IMR-90 (cell line): ENCODE results near the gene MYO1D. TPM values are rescaled to one million over a fixed set of nuclear protein-coding genes. Genes with fewer than 3 reads are reported as not detected.

Experiments
- ATAC-seq: fragments of 200-7000 bp; cut with Tn5 transposase; 2 replicates; pipeline ENCODE4 v1.9.1; 2020; ENCODE audit warnings: low read depth, mild to moderate bottlenecking, moderate library complexity
- BruUV-seq: library from RNA; stranded (reverse); fragments of 400-500 nt; replicated peaks from 2 replicates; lab custom pipeline; 2021; lab: Mats Ljungman, UMichigan
- CTCF ChIA-PET: fragments of 300-600 bp; formaldehyde crosslinking; extraction: SDS; loops from one replicate; lab custom pipeline; 2021; ENCODE audit warnings: antibody characterized with exemption; lab: Yijun Ruan, JAX
- POLR2A ChIA-PET: fragments of 300-600 bp; sonication (Branson Sonifier 250); formaldehyde crosslinking; loops from one replicate; lab custom pipeline; 2022; ENCODE audit warnings: antibody characterized with exemption; ENCODE audit not compliant: unreplicated experiment; lab: Charles Lee
- DNase-seq: peaks from one replicate; pipeline ENCODE4 v3.0.0; 2013
- H2AFZ ChIP-seq: replicated peaks from 2 replicates; pipeline ENCODE3; 2013; ENCODE audit warnings: low read length, mild to moderate bottlenecking; ENCODE audit not compliant: poor library complexity
- H2AK5ac ChIP-seq: 2 replicates; pipeline ENCODE4 v1.6.1; 2013; ENCODE audit warnings: low read depth, low read length, inconsistent platforms
- H2AK9ac ChIP-seq: replicated peaks from 2 replicates; pipeline ENCODE3; 2013; ENCODE audit warnings: mild to moderate bottlenecking, low read depth, low read length, moderate library complexity; ENCODE audit not compliant: poor library complexity
- H2BK120ac ChIP-seq: 2 replicates; pipeline ENCODE4 v1.6.1; 2013; ENCODE audit warnings: low read depth, low read length, inconsistent platforms
- H2BK15ac ChIP-seq: 3 replicates; pipeline ENCODE4 v1.6.1; 2013; ENCODE audit warnings: low read depth, low read length, inconsistent platforms
- H2BK20ac ChIP-seq: 2 replicates; pipeline ENCODE4 v1.6.1; 2013; ENCODE audit warnings: low read depth, mild to moderate bottlenecking, inconsistent platforms, low read length, moderate library complexity
- H2BK5ac ChIP-seq: 2 replicates; pipeline ENCODE4 v1.6.1; 2013; ENCODE audit warnings: mild to moderate bottlenecking, low read depth, low read length, inconsistent platforms; ENCODE audit not compliant: poor library complexity, severe bottlenecking
- H3K14ac ChIP-seq: replicated peaks from 2 replicates; pipeline ENCODE4 v1.6.1; 2013; ENCODE audit warnings: low read depth, low read length, inconsistent platforms
- H3K18ac ChIP-seq: 2 replicates; pipeline ENCODE4 v1.6.1; 2013; ENCODE audit warnings: low read depth, low read length, control low read depth
- H3K23ac ChIP-seq: 2 replicates; pipeline ENCODE4 v1.6.1; 2013; ENCODE audit warnings: low read depth, low read length, inconsistent platforms
- H3K27ac ChIP-seq: 2 replicates; pipeline ENCODE4 v1.5.1; 2013; ENCODE audit warnings: mild to moderate bottlenecking, control low read depth, low read length; ENCODE audit not compliant: insufficient read depth
- H3K27me3 ChIP-seq: 2 replicates; pipeline ENCODE4 v1.6.1; 2013; ENCODE audit warnings: low read length; ENCODE audit not compliant: control insufficient read depth, insufficient read depth
- H3K36me3 ChIP-seq: 2 replicates; pipeline ENCODE4 v1.6.1; 2013; ENCODE audit warnings: low read length, mixed read lengths; ENCODE audit not compliant: control insufficient read depth, insufficient read depth
- H3K4ac ChIP-seq: 2 replicates; pipeline ENCODE4 v1.6.1; 2013; ENCODE audit warnings: low read depth, low read length, inconsistent platforms
- H3K4me1 ChIP-seq: 2 replicates; pipeline ENCODE4 v1.6.1; 2013; ENCODE audit warnings: low read length, mixed read lengths; ENCODE audit not compliant: control insufficient read depth, insufficient read depth
- H3K4me2 ChIP-seq: 2 replicates; pipeline ENCODE4 v1.6.1; 2013; ENCODE audit warnings: low read depth, mild to moderate bottlenecking, control low read depth, low read length, moderate library complexity
- H3K4me3 ChIP-seq: 2 replicates; pipeline ENCODE4 v1.5.1; 2013; ENCODE audit warnings: low read depth, mild to moderate bottlenecking, control low read depth, low read length, moderate library complexity; ENCODE audit not compliant: insufficient read depth
- H3K56ac ChIP-seq: 2 replicates; pipeline ENCODE4 v1.6.1; 2013; ENCODE audit warnings: low read length, inconsistent platforms; ENCODE audit not compliant: insufficient read depth; ENCODE audit errors: extremely low read depth
- H3K79me1 ChIP-seq, 2 experiments: 2 replicates each; pipeline ENCODE4 v1.6.1; 2013; ENCODE audit warnings: low read length in 2 of 2, inconsistent platforms in 1 of 2, low read depth in 1 of 2
- H3K9ac ChIP-seq: 2 replicates; pipeline ENCODE4 v1.6.1; 2013; ENCODE audit warnings: low read depth, low read length, control low read depth
- H3K9me1 ChIP-seq: 2 replicates; pipeline ENCODE4 v1.6.1; 2013; ENCODE audit warnings: low read length, inconsistent platforms; ENCODE audit not compliant: insufficient read depth
- H3K9me3 ChIP-seq: 2 replicates; pipeline ENCODE4 v1.6.1; 2013; ENCODE audit warnings: low read length; ENCODE audit not compliant: control insufficient read depth, insufficient read depth
- H4K20me1 ChIP-seq: 2 replicates; pipeline ENCODE4 v1.6.1; 2013; ENCODE audit warnings: low read length, inconsistent platforms; ENCODE audit not compliant: insufficient read depth
- H4K5ac ChIP-seq: 2 replicates; pipeline ENCODE4 v1.6.1; 2013; ENCODE audit warnings: mild to moderate bottlenecking, low read depth, low read length, control low read depth
- H4K8ac ChIP-seq, 2 experiments: 2 replicates each; pipeline ENCODE4 v1.6.1; 2013; ENCODE audit warnings: low read depth in 2 of 2, low read length in 2 of 2, control low read depth in 1 of 2, inconsistent platforms in 1 of 2
- H4K91ac ChIP-seq: 2 replicates; pipeline ENCODE4 v1.6.1; 2013; ENCODE audit warnings: low read depth, low read length, inconsistent platforms; ENCODE audit not compliant: insufficient read depth
- RCOR1 ChIP-seq: IDR thresholded peaks from 2 replicates; pipeline ENCODE4 v1.6.1; 2012; ENCODE audit warnings: mild to moderate bottlenecking, low read length, improper control_type of control experiment; ENCODE audit not compliant: insufficient replicate concordance
- WGBS, 2 experiments: methylation state at CpG; one replicate each; pipeline versions ENCODE4 v1.1.5 to v1.1.7; 2013; ENCODE audit warnings: missing lambda C conversion rate in 2 of 2; ENCODE audit not compliant: insufficient read length in 1 of 2; ENCODE audit errors: extremely low coverage in 2 of 2; 5-methylcytosine and 5-hydroxymethylcytosine counted together
- dilution Hi-C: fragments of 300-500 bp; cut with HindIII; formaldehyde crosslinking; loops from one replicate; pipeline ENCODE4 v1.14.3; 2018; ENCODE audit warnings: low sequenced_read_pairs; ENCODE audit not compliant: unreplicated experiment
- in situ Hi-C: fragments of 300-500 bp; cut with MboI; formaldehyde crosslinking; loops from 3 replicates; pipeline ENCODE4 v1.14.3; 2019; ENCODE audit warnings: low sequenced_read_pairs, inconsistent platforms, mixed read lengths
- intact Hi-C: fragments of 100-400 bp; cut with micrococcal nuclease; formaldehyde crosslinking; loops from 2 replicates; pipeline ENCODE4 v1.10.0; 2022
- polyA plus RNA-seq, 3 experiments: library from polyadenylated mRNA; depleted of rRNA; stranded (reverse); fragments of >200 nt; gene quantifications; 2 replicates each; pipeline ENCODE4 v1.2.3, GENCODE V29; 2012; ENCODE audit warnings: low replicate concordance in 1 of 3
- total RNA-seq: library from RNA; depleted of rRNA; stranded (reverse); fragments of >200 nt; gene quantifications from 2 replicates; pipeline ENCODE4 v1.2.3, GENCODE V29; 2012

MYO1D gene
- total and polyA plus RNA-seq, 2 of the 4 experiments (the other 2 are of a cell fraction), result 0.63 to 0.90 TPM

- no peak overlapping the region for H3K18ac ChIP-seq
- POLR2A ChIA-PET, result no interaction called here
- TF ChIP-seq RCOR1, result no peak
- H3K9ac ChIP-seq, result no peak overlapping the region
- H3K27ac ChIP-seq, result no peak overlapping the region
- no peak overlapping the region for H4K91ac ChIP-seq
- no peak overlapping the region for H2BK120ac ChIP-seq
- no peaks in the 10 kb centered on the region for H3K36me3 ChIP-seq
- H3K23ac ChIP-seq, result no peak overlapping the region
- no peak overlapping the region for H2BK5ac ChIP-seq
- dilution Hi-C loops, result no loop called here
- H3K56ac ChIP-seq, result no peak overlapping the region
- H3K14ac ChIP-seq, result no peak overlapping the region
- H3K4ac ChIP-seq, result no peak overlapping the region
- ATAC-seq (no peak), DNase-seq (no peak)
- no peaks in the 10 kb centered on the region for H3K9me3 ChIP-seq
- no peak overlapping the region for H3K4me3 ChIP-seq
- no peaks in the 10 kb centered on the region for H4K20me1 ChIP-seq
- H2AFZ ChIP-seq, result no peak overlapping the region
- no peak overlapping the region for H4K8ac ChIP-seq
- H2BK20ac ChIP-seq, result no peak overlapping the region
- WGBS, 2 experiments, result 25% methylated on average over 4 of the region's 4 CpGs; no CpG with 5 or more reads in 1 of the 2 experiments
- no peaks in the 10 kb centered on the region for H3K4me1 ChIP-seq
- H2AK5ac ChIP-seq, result no peak overlapping the region
- CTCF ChIA-PET, result no interaction called here
- intact Hi-C loops, result no loop called here
- no peaks in the 10 kb centered on the region for H3K27me3 ChIP-seq
- H3K79me1 ChIP-seq, result no peaks in the 10 kb centered on the region
- H4K5ac ChIP-seq, result no peak overlapping the region
- peak overlapping the region; percentile 23 for H2AK9ac ChIP-seq
- H3K4me2 ChIP-seq, result no peak overlapping the region
- no peak overlapping the region for H2BK15ac ChIP-seq
- in situ Hi-C loops, result no loop called here
- no peaks in the 10 kb centered on the region for H3K9me1 ChIP-seq
- BruUV-seq, result no TSS peak
Measured at GRCh38 chr17:32833526-32833925, 43.4 kb downstream of the MYO1D start.
